ENCODE results near the gene TIMM23. TPM values are rescaled to one million over a fixed set of nuclear protein-coding genes. Genes with fewer than 3 reads are reported as not detected.
A peak's percentile ranks its signal among the peaks of the same experiment; 100 is the strongest.
"Not testable (repeated sequence)": the region's sequence is repeated elsewhere in the genome, so short reads cannot be mapped to it uniquely, and the experiment has no call there.

TIMM23 gene
- polyA plus RNA-seq, 2 of the 4 experiments (the other 2 are of a cell fraction), result 134 to 202 TPM

- 0 out of 3 replicates have a peak, but pooled peaks have one; percentile 11 for TF ChIP-seq SMC3 (IDR thresholded peaks at IDR 0.05)
- H3K4me1 ChIP-seq; H3K4me2 ChIP-seq; H3K4me3 ChIP-seq; CTCF ChIA-PET; DNase-seq (ENCODE audit: low read depth in 1 of 2, low spot score in 1 of 2); H3K9me3 ChIP-seq; POLR2A ChIA-PET; FAIRE-seq; H3K27ac ChIP-seq: not testable (repeated sequence)
- 52% methylated on average over 1 of the region's 1 CpG for WGBS (ENCODE audit: missing lambda C conversion rate)
- peak in 1 of 2 experiments; percentile 40; a peak in 1 of 6 replicates for ATAC-seq
Observed at GRCh38 chr10:45947363-45947762, 24.9 kb upstream of the TIMM23 start.

DNA sequence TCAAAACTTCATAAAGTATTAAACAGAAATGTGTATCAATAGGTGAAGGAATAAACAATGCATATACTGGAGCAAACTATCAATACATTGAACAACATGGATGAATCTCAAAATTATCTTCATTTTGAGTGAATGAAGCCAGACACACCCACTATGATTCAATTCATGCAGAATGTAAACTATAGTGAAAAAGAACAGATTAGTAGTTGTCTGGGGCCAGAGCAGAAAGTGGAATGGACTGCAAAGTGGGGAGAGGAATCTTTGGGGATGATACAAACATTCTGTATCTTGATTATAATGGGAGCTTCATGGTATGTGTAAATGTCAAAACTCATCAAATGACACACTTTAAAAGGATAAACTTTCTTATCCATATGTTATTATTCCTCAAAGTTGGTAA lies 23.5 kb upstream of the TIMM23 start:
- FAIRE-seq; CTCF ChIA-PET; POLR2A ChIA-PET; H3K9me3 ChIP-seq; H3K4me2 ChIP-seq; DNase-seq (ENCODE audit: low read depth in 1 of 2, low spot score in 1 of 2); ATAC-seq; H3K4me1 ChIP-seq; H3K4me3 ChIP-seq; H3K27ac ChIP-seq: not testable (repeated sequence)

GRCh38 chr10:45954367-45954766 lies 17.9 kb upstream of the TIMM23 start:
- H3K4me1 ChIP-seq; CTCF ChIA-PET; H3K4me2 ChIP-seq; H3K9me3 ChIP-seq; FAIRE-seq; ATAC-seq; H3K4me3 ChIP-seq; POLR2A ChIA-PET; DNase-seq (ENCODE audit: low read depth in 1 of 2, low spot score in 1 of 2); H3K27ac ChIP-seq: not testable (repeated sequence)
- 96% methylated on average over 4 of the region's 4 CpGs for WGBS (ENCODE audit: missing lambda C conversion rate)

GRCh38 chr10:45956634-45957033 lies 15.7 kb upstream of the TIMM23 start:
- POLR2A ChIA-PET; H3K27ac ChIP-seq; H3K4me1 ChIP-seq; H3K4me2 ChIP-seq; H3K4me3 ChIP-seq; FAIRE-seq; H3K9me3 ChIP-seq; DNase-seq (ENCODE audit: low read depth in 1 of 2, low spot score in 1 of 2); CTCF ChIA-PET; ATAC-seq: not testable (repeated sequence)
- WGBS (ENCODE audit: missing lambda C conversion rate), result 94% methylated on average over 4 of the region's 6 CpGs

GRCh38 chr10:45957928-45958327 lies 14.4 kb upstream of the TIMM23 start:
- H3K9me3 ChIP-seq; H3K4me3 ChIP-seq; FAIRE-seq; H3K4me2 ChIP-seq; ATAC-seq; DNase-seq (ENCODE audit: low read depth in 1 of 2, low spot score in 1 of 2); CTCF ChIA-PET; H3K27ac ChIP-seq; H3K4me1 ChIP-seq; POLR2A ChIA-PET: not testable (repeated sequence)
- WGBS (ENCODE audit: missing lambda C conversion rate), result 94% methylated on average over 6 of the region's 6 CpGs

DNA sequence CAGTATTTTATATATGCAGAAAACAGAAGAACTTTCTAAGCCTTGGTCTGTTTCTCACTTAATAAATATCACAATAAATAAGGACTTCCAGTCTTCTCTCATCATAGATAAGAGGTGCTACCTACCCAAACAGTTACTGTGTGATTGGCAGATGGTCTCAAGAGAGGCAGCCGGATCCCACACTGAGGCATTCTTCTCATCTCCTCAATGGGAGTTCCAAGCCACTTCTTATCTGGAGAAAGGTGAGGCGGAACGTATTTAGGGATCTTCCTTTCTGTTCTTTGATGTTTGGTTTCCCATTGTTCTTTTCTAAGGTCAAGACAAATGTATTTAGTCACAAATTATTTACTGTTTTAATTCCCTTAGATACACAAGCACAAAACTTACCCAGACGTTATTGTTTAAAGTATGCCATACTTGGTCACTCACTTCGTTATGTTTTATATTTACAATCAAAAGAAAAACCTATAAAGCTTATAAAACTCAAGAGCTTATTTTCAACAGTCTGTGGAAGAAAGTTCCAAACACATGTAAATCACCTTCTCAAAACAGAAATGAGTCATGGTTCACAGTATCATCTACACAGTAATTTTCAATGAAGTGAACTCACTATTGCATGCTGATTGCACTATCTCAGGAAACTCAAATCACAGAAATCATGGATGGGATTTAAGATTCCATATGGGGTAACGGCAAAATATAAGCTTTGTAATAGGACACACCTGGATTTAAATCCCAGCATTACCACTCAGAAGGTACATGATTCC lies 9.4 kb upstream of the TIMM23 start:
- DNase-seq (ENCODE audit: low read depth in 1 of 2, low spot score in 1 of 2); H3K27ac ChIP-seq; ATAC-seq; H3K4me2 ChIP-seq; H3K4me3 ChIP-seq; H3K4me1 ChIP-seq; POLR2A ChIA-PET; H3K9me3 ChIP-seq; CTCF ChIA-PET; FAIRE-seq: not testable (repeated sequence)
- 89% methylated on average over 6 of the region's 6 CpGs for WGBS (ENCODE audit: missing lambda C conversion rate)

DNA sequence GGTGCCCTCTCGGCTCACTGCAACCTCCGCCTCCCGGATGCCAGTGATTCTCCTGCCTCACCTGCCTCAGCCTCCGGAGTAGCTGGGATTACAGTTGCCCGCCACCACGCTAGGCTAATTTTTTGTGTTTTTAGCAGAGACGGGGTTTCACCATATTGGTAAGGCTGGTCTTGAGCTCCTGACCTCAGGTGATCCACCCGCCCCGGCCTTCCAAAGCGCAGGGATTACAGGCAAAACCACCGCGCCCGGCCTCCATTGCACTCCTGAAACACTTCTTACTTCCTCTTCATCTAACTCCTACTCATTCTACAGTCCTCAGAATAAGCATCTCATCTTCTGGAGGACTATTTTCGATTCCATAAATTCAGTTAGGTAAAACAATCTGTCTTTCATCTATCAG lies 1.3 kb upstream of the TIMM23 start:
- CTCF ChIA-PET; H3K4me1 ChIP-seq; ATAC-seq; POLR2A ChIA-PET; H3K27ac ChIP-seq; FAIRE-seq; DNase-seq (ENCODE audit: low read depth in 1 of 2, low spot score in 1 of 2); H3K9me3 ChIP-seq: not testable (repeated sequence)
- H3K4me3 ChIP-seq, result peak overlapping the region; percentile 89
- peak overlapping the region; percentile 88 for H3K4me2 ChIP-seq
- 77% methylated on average over 14 of the region's 14 CpGs for WGBS (ENCODE audit: missing lambda C conversion rate)

GRCh38 chr10:45971742-45972105 lies 565 bp upstream of the TIMM23 start:
- 0 out of 2 replicates have a peak, but pooled peaks have one; percentile 2 for TF ChIP-seq PHF8 (IDR thresholded peaks at IDR 0.05; ENCODE audit: borderline replicate concordance, low read depth)
- FAIRE-seq, H3K9me3 ChIP-seq, H3K4me1 ChIP-seq, CTCF ChIA-PET, POLR2A ChIA-PET: not testable (repeated sequence)
- DNase-seq (ENCODE audit: low read depth in 1 of 2, low spot score in 1 of 2) (peak in 1 of 2 experiments; percentile 2), ATAC-seq (peak; percentile 3 to 64; a peak in 3 of 6 replicates)
- Histone ChIP-seq H3K4me2 (peak overlapping the region; percentile 88), H3K4me3 (peak overlapping the region; percentile 89), H3K27ac (peak overlapping the region; percentile 86 to 88)
- under 1% methylated on average over 12 of the region's 25 CpGs for WGBS (ENCODE audit: missing lambda C conversion rate)

GRCh38 chr10:45972813-45973169 lies 502 bp downstream of the TIMM23 start:
- H3K9me3 ChIP-seq; H3K4me1 ChIP-seq; FAIRE-seq; CTCF ChIA-PET; DNase-seq (ENCODE audit: low read depth in 1 of 2, low spot score in 1 of 2): not testable (repeated sequence)
- peak; percentile 51 to 75; a peak in 5 of 6 replicates for ATAC-seq
- peak overlapping the region; percentile 86 to 88 for H3K27ac ChIP-seq
- peak overlapping the region; percentile 97 for H3K4me2 ChIP-seq
- H3K4me3 ChIP-seq, result peak overlapping the region; percentile 89
- POLR2A ChIA-PET, result interaction anchor here (1.1 kb wide), 1 partner anchor 37 kb away, joined by 3 read pairs; no protein-coding TSS in a partner anchor
- WGBS (ENCODE audit: missing lambda C conversion rate), result under 1% methylated on average over 10 of the region's 10 CpGs

DNA sequence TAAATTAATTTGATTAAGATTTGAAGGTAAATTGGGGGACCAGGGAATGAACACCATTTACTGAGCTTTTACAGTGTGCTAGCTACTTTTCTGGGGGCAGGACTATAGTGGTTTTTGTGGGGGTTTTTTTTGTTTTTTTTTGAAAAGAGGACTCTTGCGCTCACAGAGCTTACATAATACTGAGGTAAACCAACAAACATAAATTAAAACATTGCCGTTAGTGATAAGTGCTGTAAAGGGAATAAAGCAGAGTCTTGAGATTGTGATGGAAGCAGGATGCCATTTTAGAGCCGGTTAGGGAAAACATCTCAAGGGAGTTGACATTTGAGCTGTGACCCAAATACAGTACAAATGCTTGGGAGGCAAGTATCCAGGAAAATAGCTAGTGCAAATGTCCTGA lies 1.8 kb downstream of the TIMM23 start:
- 56% methylated on average over 3 of the region's 3 CpGs for WGBS (ENCODE audit: missing lambda C conversion rate)
- H3K4me2 ChIP-seq, result peak overlapping the region; percentile 97
- POLR2A ChIA-PET; DNase-seq (ENCODE audit: low read depth in 1 of 2, low spot score in 1 of 2); H3K27ac ChIP-seq; FAIRE-seq; H3K4me1 ChIP-seq; H3K4me3 ChIP-seq; ATAC-seq; H3K9me3 ChIP-seq; CTCF ChIA-PET: not testable (repeated sequence)

- ATAC-seq; H3K9me3 ChIP-seq; FAIRE-seq; H3K27ac ChIP-seq; H3K4me1 ChIP-seq; H3K4me3 ChIP-seq; CTCF ChIA-PET; DNase-seq (ENCODE audit: low read depth in 1 of 2, low spot score in 1 of 2); POLR2A ChIA-PET; H3K4me2 ChIP-seq: not testable (repeated sequence)
- 90% methylated on average over 1 of the region's 2 CpGs for WGBS (ENCODE audit: missing lambda C conversion rate)
Observed at GRCh38 chr10:45978554-45978953, 6.3 kb downstream of the TIMM23 start.

Measured in A549 (cell line).